IPS DF 6.9 (cell line): ENCODE measurements around the gene SNX13.

Experiments
- DNase-seq: peaks from one replicate; pipeline ENCODE4 v3.0.0-alpha.2; 2013; ENCODE audit warnings: low read depth, low spot score
- H3K27ac ChIP-seq: one replicate; pipeline ENCODE4 v1.5.1; 2013; ENCODE audit warnings: low read length, control low read depth
- H3K27me3 ChIP-seq: 2 replicates; pipeline ENCODE4 v1.6.1; 2013; ENCODE audit warnings: mild to moderate bottlenecking, low read length; ENCODE audit not compliant: control insufficient read depth, insufficient read depth
- H3K36me3 ChIP-seq: 2 replicates; pipeline ENCODE4 v1.6.1; 2013; ENCODE audit warnings: low read length; ENCODE audit not compliant: control insufficient read depth, insufficient read depth
- H3K4me1 ChIP-seq: 2 replicates; pipeline ENCODE4 v1.6.1; 2013; ENCODE audit warnings: low read length; ENCODE audit not compliant: control insufficient read depth, insufficient read depth
- H3K4me3 ChIP-seq: 2 replicates; pipeline ENCODE4 v1.5.1; 2013; ENCODE audit warnings: mild to moderate bottlenecking, low read length
- H3K9me3 ChIP-seq: 2 replicates; pipeline ENCODE4 v1.6.1; 2013; ENCODE audit warnings: low read length, inconsistent platforms; ENCODE audit not compliant: control insufficient read depth, insufficient read depth
- WGBS: extraction: QIAGEN DNeasy Blood & Tissue Kit; methylation state at CpG from one replicate; pipeline ENCODE4 v1.1.7; 2013; ENCODE audit warnings: mixed read lengths, missing lambda C conversion rate; ENCODE audit not compliant: insufficient read length, insufficient coverage; 5-methylcytosine and 5-hydroxymethylcytosine counted together

The SNX13 gene

DNA sequence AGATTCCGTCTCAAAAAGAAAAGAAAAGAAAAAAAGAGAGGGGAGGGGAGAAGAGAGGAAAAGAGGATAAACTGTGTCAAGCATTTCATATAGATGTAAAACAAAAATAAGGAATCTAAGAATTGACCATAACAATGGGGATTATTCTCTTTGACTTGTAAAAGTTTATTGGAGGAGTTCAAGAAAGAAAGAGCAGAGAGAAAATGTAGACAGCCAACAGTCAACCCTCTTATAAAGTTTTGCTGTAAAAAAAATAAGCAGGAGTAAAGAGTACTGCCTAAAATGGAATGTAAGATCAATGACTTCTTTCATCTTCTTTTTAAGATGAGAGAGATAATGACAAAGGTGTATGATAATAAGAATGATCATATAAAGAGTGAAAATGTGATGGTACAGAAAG lies 87.9 kb downstream of the SNX13 start:
- no peaks in the 10 kb centered on the region for H3K4me1 ChIP-seq
- no peaks in the 10 kb centered on the region for H3K9me3 ChIP-seq
- no peak overlapping the region for H3K27ac ChIP-seq
- no peaks in the 10 kb centered on the region for H3K27me3 ChIP-seq
- DNase-seq: no peak
- no peaks in the 10 kb centered on the region for H3K36me3 ChIP-seq
- no CpG with 5 or more reads among the region's 1 CpG for WGBS
- H3K4me3 ChIP-seq: no peak overlapping the region

GRCh38 chr7:17849504-17849903 lies 90.8 kb downstream of the SNX13 start:
- Histone ChIP-seq H3K27me3 (no peaks in the 10 kb centered on the region), H3K27ac (no peak overlapping the region), H3K4me3 (no peak overlapping the region), H3K4me1 (no peaks in the 10 kb centered on the region), H3K36me3 (no peaks in the 10 kb centered on the region), H3K9me3 (no peaks in the 10 kb centered on the region)
- no peak for DNase-seq
- no CpG with 5 or more reads among the region's 3 CpGs for WGBS

DNA sequence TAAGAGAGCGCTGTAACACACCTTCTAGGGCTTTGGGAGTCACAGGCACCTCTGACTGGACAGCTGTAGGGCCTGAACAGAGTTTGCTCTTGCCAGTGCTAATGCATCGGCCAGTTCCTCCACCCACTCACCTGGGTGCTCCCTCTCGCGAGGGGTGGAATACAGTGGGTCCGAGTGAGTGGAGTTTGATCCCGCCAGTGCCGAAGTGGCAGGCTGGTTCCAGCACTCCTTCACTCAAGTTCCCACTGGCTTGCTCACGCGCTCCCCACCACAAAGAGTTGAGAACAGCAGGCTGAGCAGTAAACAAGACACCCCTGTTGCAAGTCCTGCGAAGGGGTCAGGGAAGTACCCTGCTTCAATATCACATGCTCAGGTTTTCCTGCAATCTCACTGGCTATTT lies 91.8 kb downstream of the SNX13 start:
- DNase-seq: no peak
- Histone ChIP-seq H3K4me1 (no peaks in the 10 kb centered on the region), H3K27me3 (no peaks in the 10 kb centered on the region), H3K9me3 (no peaks in the 10 kb centered on the region), H3K27ac (no peak overlapping the region), H3K4me3 (no peak overlapping the region), H3K36me3 (no peaks in the 10 kb centered on the region)
- no CpG with 5 or more reads among the region's 10 CpGs for WGBS

DNA sequence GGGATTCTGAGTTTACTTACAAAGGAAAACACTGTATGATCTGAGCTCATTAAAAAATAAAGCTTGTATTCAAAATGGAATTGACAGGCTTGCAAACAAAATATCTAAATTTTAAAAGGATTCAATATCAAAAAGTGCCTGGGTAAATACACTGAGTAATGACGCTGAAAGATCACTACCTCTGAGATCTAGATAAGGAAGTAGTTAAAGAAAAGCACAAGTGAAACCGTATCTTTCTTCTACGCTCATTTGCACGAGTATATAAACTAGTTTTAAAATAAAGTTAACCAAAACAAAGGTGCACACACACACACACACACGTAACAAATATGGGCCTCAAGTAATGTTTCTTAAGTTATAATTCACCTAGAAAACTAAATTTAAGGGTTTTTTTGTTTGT lies 93.4 kb downstream of the SNX13 start:
- no peak overlapping the region for H3K4me3 ChIP-seq
- no peaks in the 10 kb centered on the region for H3K27me3 ChIP-seq
- H3K9me3 ChIP-seq: no peaks in the 10 kb centered on the region
- DNase-seq: no peak
- WGBS: no CpG with 5 or more reads among the region's 5 CpGs
- no peaks in the 10 kb centered on the region for H3K4me1 ChIP-seq
- H3K36me3 ChIP-seq: no peaks in the 10 kb centered on the region
- no peak overlapping the region for H3K27ac ChIP-seq

DNA sequence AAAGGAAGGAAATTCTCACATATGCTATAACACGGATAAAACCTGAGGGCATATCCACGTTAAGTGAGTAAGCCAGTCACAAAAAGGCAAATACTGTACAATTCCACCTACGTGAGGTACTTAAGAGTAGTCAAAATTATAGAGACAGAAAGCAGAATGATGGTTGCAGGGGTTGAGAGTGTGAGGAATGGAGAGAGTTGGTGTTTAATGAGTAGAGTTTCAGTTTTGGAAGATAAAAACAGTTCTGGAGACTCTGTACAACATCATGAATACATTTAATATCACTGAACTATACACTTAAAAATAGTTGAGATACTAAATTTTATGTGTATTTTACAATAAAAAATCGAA lies 95.1 kb downstream of the SNX13 start:
- Histone ChIP-seq H3K27me3 (no peaks in the 10 kb centered on the region), H3K9me3 (no peaks in the 10 kb centered on the region), H3K4me3 (no peak overlapping the region), H3K4me1 (no peaks in the 10 kb centered on the region), H3K27ac (no peak overlapping the region), H3K36me3 (no peaks in the 10 kb centered on the region)
- no CpG with 5 or more reads among the region's 4 CpGs for WGBS
- DNase-seq: no peak

DNA sequence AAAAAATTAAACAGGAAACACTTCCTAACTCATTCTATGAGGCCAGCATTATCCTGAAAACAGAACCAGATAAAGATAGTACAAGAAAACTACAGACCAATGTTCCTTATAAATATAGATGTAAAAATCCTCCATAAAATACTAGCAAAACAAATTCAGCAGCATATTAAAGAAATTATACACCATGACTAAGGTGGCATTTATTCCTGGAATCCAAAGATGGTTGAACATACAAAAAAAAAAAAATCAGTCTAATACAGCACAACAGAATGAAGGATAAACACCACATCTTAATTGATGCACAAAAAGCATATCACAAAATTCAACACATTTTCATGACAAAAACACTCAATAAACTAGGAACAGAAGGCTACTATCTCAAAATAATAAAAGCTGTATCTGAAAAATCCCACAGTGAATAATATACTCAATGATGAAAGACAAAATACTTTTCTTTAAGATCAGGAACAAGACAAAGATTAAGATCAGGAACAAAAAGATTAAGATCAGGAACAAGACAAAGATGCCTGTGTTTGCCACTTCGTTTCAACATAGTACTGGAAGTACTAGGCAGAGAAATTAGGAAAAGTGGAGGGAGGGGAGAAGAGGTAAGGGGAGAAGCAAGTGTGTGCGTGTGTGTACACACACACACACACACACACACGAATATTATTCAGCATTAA lies 95.6 kb downstream of the SNX13 start:
- no CpG with 5 or more reads among the region's 3 CpGs for WGBS
- Histone ChIP-seq H3K9me3 (no peaks in the 10 kb centered on the region), H3K27me3 (no peaks in the 10 kb centered on the region), H3K4me3 (no peak overlapping the region), H3K36me3 (no peaks in the 10 kb centered on the region), H3K4me1 (no peaks in the 10 kb centered on the region), H3K27ac (no peak overlapping the region)
- DNase-seq: no peak

DNA sequence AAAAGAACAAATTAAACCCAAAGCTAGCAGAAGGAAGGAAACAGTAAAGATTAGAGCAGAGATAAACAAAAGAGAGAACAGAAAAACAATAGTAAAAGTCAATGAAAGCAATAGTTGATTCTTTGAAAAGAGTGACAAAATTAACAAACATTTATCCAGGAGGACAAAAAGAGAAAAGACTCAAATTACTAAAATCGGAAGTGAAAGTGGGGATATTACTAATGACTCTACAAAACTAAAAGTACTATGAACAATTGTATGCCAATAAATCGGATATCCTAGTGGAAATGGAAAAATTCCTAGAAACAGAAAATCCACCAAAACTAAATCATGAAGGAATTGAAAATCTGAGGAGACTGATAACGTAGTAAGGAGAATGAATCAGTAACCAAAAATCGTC lies 96.3 kb downstream of the SNX13 start:
- H3K36me3 ChIP-seq: no peaks in the 10 kb centered on the region; the same call in 1 of the 2 replicates

DNA sequence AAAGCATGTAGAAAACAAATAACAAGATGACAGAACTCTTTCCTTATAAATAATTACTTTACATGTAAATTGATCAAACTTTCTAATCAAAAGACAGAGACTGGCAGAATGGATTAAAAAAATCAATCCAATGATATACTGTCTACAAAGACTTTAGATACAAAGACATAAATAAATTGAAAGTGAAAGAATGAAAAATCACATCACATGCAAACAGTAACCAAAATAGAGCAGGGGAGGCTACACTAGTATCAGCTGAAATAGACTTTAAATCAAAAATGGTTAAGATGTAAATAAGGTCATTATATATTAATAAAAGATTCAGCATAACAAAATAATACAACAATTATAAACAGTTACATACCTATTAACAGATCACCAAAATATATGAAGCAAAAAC lies 97.3 kb downstream of the SNX13 start:
- Histone ChIP-seq H3K4me1 (no peaks in the 10 kb centered on the region), H3K9me3 (no peaks in the 10 kb centered on the region), H3K27ac (no peak overlapping the region), H3K36me3 (no peaks in the 10 kb centered on the region; the same call in 1 of the 2 replicates), H3K4me3 (no peak overlapping the region), H3K27me3 (no peaks in the 10 kb centered on the region)
- no peak for DNase-seq

More for the DNA sequence above, 96.3 kb downstream of the SNX13 start:
- no peaks in the 10 kb centered on the region for H3K4me1 ChIP-seq
- no CpG with 5 or more reads among the region's 4 CpGs for WGBS
- no peak for DNase-seq
- H3K9me3 ChIP-seq: no peaks in the 10 kb centered on the region
- H3K4me3 ChIP-seq: no peak overlapping the region
- H3K27ac ChIP-seq: no peak overlapping the region
- no peaks in the 10 kb centered on the region for H3K27me3 ChIP-seq

DNA sequence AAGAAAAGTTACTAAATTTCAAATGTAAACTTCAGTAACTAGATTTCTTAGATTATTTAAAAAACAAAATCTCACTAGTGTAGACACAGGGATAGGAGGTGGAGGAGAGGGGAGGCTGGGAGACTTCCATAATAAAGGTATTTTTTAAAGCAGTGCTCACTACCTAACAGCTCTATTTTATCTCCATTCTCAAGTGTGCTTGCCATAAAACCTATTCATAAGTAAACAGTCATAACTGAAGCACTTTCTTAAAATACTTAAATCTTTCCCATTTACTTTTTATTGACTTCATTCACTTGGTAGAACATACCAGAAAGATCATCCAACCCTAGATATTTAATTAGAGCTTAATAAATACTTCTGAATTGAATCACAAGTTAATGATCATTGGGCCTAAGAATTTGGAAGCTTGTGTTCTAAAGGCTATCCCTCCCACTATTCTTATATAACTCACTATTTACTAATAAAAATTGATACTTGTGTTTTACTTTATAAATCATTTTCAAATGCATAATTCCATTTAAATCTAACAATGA lies 107.4 kb downstream of the SNX13 start:
- no peaks in the 10 kb centered on the region for H3K27me3 ChIP-seq
- no peak for DNase-seq
- no peaks in the 10 kb centered on the region for H3K4me1 ChIP-seq
- no peak overlapping the region for H3K27ac ChIP-seq
- H3K36me3 ChIP-seq: no peaks in the 10 kb centered on the region
- H3K4me3 ChIP-seq: no peak overlapping the region
- H3K9me3 ChIP-seq: no peaks in the 10 kb centered on the region

DNA sequence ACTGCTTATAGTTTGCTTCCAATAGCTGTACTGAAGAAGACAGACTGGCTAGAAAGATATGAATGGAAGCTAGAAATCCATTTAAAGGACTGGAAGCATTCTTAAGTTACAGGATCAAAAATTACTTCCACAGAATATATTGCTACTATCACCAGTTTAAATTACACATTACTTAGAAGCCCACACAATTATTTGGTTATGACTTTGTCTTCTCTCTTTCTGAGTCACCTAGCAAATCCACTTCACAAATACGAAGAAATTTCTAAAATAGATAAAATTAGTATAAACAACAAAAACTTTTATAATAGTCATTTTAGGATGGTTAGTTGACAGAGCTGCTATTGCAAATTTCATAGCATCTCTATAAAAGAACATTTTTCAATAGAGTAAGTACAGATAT lies 108.1 kb downstream of the SNX13 start:
- Histone ChIP-seq H3K27me3 (no peaks in the 10 kb centered on the region), H3K27ac (no peak overlapping the region), H3K9me3 (no peaks in the 10 kb centered on the region), H3K36me3 (no peaks in the 10 kb centered on the region), H3K4me3 (no peak overlapping the region), H3K4me1 (no peaks in the 10 kb centered on the region)
- WGBS: no CpG with 5 or more reads among the region's 1 CpG
- no peak for DNase-seq

DNA sequence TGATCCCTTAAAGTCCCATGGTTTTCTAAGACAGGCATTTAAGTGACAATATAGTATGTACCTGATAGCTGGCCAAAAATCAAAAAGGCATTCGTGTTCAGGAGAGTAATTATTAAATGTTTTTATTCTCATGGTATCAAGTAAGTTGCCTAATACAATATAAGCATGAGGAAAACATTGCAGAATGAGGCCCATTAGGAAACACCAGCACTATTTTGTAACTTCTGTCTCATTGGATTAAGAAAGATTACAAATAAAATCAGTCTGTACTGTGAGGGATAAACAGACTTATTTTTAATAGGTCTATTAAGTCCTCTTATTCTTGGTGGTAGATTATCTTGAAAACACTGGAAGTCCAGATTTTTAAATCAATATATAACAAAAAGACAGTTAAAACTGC lies 110.1 kb downstream of the SNX13 start:
- Histone ChIP-seq H3K4me3 (no peak overlapping the region), H3K36me3 (no peaks in the 10 kb centered on the region), H3K27ac (no peak overlapping the region), H3K9me3 (no peaks in the 10 kb centered on the region), H3K27me3 (no peaks in the 10 kb centered on the region), H3K4me1 (no peaks in the 10 kb centered on the region)
- no peak for DNase-seq
- no CpG with 5 or more reads among the region's 1 CpG for WGBS
